ENCODE data around the gene ITFG1.
A peak's percentile ranks its signal among the peaks of the same experiment; 100 is the strongest.
"Not testable (repeated sequence)": the region's sequence is repeated elsewhere in the genome, so short reads cannot be mapped to it uniquely, and the experiment has no call there.

The ITFG1 gene

DNA sequence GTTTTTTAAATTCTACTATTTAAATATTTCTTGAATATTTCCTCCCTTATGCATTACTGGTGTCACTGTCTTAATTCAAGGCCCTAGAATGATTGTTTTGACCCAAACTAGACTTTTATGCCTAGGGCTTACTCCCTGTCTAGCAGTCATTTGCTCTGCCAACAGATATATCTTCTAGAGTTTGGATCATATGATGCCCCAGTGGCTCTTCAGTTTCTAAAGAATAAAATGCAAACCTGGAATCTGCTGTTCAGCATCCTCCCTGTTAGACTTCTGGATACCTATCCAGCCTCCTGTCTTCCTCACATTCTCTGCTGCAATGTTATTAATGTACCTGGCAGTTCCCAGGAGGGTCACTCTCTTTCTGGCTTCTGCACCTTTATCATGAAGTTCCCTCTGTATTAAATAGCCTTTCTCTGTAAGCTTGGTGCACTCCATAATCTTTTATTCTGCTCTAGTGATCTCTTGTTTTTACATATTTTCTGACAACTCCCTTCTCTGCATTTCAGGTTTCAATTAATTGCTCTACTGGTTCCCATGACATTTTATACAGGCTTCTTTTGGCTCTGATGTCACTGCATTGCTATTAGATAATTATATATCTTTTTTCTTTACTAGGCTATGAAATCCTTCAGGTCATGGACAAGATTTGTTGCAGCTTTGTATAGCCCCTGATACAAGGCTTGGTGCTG is 15.9 kb upstream of the ITFG1 start:
- H3K4me3 ChIP-seq (ENCODE audit: low read length): no peak overlapping the region
- DNase-seq (ENCODE audit: low read depth, low spot score): no peak

DNA sequence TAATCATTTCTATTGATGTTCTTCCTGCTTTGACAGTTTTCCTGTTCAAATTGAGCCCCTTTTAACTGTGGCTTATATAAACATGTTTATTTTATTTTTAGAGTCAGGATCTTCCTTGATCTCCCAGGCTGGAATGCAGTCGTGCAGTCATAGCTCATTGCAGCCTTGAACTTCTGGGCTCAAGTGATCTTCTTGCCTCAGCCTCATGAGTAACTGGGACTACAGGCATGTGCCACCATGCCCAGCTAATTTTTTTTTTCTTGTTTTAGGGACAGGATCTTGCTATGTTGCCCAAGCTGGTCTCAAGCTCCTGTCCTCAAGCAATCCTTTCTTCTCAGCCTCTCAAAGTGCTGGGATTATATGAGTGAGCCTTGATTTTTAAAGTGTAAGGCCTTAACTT is 14.9 kb upstream of the ITFG1 start:
- no peak overlapping the region for H3K4me3 ChIP-seq (ENCODE audit: low read length)
- DNase-seq (ENCODE audit: low read depth, low spot score): no peak

DNA sequence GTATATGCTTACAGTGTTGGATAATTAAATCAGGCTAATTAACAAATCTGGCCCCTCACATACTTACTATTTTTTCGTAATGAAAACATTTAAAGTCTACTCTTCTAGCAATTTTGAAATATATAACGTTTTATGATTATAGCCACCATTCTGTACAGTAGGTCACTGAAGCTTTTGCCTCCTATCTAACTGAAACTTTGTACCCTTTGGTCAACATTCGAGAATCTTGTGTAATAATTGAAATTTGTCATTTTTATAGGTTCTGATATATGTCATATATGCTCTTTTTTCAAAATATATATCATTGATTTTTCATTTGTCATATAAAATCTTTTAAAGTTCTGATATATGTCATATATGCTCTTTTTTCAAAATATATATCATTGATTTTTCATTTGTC is 12.9 kb upstream of the ITFG1 start:
- DNase-seq (ENCODE audit: low read depth, low spot score): no peak
- no peak overlapping the region for H3K4me3 ChIP-seq (ENCODE audit: low read length)

DNA sequence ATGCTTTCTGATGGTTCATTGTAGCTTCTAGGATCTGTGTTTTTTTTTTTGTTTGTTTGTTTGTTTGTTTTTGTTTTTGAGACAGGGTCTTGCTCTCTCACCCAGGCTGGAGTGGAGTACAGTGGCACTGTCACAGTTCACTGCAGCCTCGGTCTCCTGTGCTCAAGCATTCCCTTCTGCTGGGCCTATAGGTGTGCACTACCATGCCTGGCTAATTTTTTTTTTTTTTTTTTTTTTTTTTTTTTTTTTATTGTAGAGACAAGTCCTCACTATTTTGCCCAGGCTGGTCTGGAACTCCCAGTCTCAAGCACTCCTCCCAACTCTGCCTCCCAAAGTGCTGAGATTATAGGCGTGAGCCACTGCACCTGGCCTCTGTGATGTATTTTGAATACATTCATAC is 12.1 kb upstream of the ITFG1 start:
- not testable (repeated sequence) for H3K4me3 ChIP-seq (ENCODE audit: low read length); DNase-seq (ENCODE audit: low read depth, low spot score)

DNA sequence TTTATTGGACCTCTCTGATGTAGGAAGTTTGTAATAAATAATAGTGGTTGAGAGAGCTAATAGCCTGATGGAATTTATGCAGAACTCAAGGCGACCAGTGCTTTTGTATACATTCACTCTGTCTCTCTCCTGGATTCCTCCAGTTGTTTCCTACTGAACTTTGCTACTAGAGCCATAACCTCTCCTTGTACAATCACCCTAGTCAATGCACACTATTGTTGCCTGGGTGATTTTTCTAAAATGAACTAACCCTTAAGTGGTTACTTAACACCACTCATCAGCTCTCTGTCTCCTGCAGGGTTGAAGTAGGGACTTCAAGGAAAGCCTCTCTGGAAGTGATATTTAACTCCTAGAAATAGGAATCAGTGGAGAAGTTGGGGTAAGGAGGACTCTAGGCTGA is 9.9 kb upstream of the ITFG1 start:
- DNase-seq (ENCODE audit: low read depth, low spot score): no peak
- H3K4me3 ChIP-seq (ENCODE audit: low read length): no peak overlapping the region

DNA sequence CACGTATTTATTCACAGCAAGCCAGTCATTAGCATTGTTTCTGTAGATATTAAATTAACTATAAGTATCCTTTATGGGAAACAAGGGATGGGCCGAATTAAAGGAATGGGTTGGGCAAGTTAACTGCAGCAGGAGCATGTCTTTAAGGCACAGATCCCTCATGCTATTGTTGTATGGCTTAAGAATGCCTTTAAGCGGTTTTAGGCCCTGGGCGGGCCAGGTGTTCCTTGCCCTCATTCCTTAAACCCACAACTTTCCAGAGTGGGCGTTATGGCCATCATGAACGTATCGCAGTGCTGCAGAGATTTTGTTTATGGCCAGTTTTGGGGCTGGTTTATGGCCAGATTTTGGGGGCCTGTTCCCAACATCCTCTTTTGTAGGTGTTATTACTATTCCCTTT is 9.3 kb upstream of the ITFG1 start:
- no peak for DNase-seq (ENCODE audit: low read depth, low spot score)

DNA sequence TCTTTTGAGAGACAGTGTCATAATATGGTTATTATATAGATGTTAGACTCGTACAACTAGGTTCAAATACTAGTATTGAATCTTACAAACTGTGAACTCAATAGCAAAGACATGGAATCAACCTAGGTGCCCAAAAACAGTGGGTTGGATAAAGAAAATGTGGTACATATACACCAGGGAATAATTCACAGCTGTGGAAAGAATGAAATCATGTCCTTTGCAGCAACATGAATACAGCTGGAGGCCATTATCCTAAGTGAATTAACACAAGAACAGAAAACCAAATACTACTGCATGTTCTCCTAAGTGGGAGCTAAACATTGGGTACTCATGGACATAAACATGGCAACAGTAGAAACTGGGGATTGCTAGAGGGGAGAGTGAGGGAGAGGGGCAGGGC is 8.4 kb upstream of the ITFG1 start:
- no peak for DNase-seq (ENCODE audit: low read depth, low spot score)
- H3K4me3 ChIP-seq (ENCODE audit: low read length): no peak overlapping the region

More for the DNA sequence above, 9.3 kb upstream of the ITFG1 start:
- no peak overlapping the region for H3K4me3 ChIP-seq (ENCODE audit: low read length)

DNA sequence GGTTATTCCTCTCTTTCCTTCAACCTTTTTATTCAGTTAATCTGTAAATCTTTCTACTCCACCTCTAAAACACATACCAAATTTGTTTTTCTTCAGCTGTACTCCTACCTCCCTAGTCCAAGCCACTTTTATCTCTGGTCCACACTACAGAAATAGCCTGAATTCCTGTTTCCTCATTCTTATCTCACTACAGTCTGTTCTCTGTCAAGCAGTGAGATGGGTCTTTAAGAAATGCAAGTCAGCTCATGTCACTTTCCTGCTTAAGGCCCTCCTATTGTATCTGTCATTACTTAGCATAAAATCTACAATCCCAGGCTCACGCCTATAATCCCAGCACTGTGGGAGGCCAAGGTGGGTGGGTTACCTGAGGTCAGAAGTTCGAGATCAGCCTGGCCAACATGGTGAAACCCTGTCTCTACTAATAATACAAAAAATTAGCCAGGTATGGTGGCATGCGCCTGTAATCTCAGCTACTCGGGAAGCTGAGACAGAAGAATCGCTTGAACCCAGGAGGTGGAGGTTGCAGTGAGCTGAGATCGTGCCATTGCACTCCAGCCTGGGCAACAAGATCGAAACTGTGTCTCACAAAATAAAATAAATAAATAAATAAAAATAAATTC is 7.3 kb upstream of the ITFG1 start:
- not testable (repeated sequence) for DNase-seq (ENCODE audit: low read depth, low spot score)

DNA sequence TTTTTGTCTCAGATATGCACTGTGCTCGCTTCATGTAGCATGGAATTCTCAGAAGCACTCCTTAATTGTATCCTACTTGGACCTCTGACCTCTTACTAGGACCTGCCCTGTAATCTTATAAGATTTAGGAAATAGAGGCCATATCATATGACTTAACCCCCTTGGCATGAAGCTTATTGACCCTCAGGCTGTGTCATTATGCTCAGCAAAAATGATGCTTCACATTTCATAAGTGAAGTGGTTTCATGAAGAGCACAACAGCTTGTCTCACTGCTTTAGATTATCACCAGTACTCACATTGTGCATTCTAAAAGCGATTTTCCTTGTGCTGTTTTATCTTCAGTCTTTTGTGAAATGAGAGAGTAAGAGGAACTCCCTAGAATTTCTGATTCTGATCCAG is 6.6 kb upstream of the ITFG1 start:
- DNase-seq (ENCODE audit: low read depth, low spot score): no peak
- H3K4me3 ChIP-seq (ENCODE audit: low read length): no peak overlapping the region

More for the DNA sequence above, 7.3 kb upstream of the ITFG1 start:
- not testable (repeated sequence) for H3K4me3 ChIP-seq (ENCODE audit: low read length)

DNA sequence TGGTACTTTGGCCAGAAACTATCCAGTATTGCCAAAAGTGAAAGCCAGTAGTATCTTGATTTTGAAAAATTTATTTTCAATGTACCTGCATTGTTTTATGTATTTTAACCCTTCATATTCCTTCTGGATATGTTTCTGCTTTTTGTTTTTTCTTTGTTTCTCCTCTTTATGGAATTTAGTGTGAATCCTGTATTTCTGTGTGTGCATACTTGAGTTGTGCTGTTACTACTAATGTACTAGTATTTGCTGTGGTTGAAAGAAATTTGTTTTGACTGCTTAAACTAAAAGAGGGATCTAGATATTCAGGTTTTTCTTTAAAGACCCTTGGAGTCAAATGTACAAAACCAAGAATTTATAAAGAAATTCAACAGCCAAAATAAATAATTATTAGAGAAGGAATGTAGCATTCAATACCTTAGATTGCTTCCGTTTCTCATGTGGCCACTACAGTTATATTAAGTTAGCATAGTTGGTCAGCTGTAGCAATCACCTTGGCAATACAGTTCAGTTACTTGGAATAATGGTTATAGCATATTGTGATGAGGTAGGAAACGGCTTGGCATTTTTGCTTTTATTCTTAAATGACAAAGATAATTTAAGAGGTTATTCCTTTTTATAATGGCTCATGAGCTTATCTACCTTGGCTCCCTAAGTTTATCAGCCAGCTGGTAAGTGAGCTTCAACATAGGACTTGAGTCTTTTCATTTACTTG is 5.2 kb upstream of the ITFG1 start:
- no peak overlapping the region for H3K4me3 ChIP-seq (ENCODE audit: low read length)
- no peak for DNase-seq (ENCODE audit: low read depth, low spot score)

DNA sequence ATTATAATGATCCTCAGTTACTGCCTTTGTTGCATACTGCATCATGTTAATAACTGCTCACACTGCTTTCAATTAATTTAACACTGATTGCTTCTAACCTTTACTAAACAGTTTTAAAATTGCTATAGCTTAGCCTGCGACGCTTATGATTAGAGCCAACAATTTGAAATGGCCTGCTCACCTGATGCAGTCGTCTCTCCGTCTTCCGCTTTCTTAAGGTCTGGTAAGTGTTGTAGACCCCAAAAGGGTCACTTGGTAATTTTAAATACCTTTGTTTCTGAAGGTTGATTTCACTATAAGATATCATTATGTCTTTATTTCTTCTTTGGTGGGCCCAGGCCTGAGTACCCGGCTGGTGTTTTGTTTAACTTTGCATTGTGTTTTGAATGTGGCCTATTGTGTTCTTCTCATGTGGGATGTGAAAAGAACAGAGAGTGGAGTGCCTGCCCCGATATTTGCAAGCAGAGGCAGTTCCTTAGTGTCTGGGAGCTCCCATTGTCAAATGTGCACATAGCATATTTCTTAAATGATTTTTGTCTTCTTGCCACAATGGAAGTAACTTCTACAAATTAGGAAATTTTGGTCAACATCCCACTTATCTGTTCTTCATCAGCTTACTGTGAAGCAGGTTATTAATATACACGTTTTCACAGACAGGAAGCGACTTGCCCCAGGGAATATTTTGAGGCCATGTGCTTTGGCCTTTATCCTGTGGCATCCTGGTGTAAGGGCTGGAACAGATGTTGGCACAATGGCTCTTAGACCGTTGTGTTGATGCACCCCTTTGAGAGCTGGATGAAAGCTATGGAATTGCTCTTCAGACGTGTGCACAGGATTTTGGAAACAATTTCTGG is 3.1 kb upstream of the ITFG1 start:
- DNase-seq (ENCODE audit: low read depth, low spot score): no peak
- H3K4me3 ChIP-seq (ENCODE audit: low read length): no peak overlapping the region

DNA sequence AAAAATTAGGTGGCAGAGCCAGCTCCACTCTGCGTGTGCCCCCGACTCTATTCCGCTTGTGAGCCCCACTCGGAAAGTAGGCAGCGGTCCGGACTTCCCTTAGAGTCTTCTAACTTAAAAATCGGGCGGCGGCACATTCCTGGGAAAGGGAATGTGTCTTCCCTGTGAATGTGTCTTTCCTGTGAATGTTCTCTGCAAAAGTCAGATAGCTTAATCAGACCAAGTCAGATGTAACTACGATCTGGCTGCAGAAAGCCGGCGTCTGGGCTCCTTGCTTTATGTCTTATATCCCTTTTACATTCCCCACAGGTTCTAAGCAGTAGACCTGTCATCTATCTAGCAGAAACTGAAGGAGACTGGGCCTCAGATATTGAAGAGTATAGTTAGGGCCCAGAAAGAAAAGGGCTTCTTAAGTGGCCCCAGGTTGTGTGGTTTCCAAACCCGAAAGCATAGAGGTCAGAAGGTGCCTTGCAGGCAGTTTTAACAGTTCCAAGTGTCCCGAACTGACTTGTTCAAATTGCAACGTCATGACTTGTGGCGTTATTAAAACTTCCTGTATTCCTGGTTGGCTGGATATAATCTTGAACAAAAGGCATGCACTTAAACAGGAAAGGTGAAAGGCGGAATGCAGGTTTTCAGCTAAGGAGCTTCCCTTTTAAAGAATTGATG is 869 bp upstream of the ITFG1 start:
- peak overlapping the region; percentile 99 for H3K4me3 ChIP-seq (ENCODE audit: low read length)
- peak; percentile 47 for DNase-seq (ENCODE audit: low read depth, low spot score)

DNA sequence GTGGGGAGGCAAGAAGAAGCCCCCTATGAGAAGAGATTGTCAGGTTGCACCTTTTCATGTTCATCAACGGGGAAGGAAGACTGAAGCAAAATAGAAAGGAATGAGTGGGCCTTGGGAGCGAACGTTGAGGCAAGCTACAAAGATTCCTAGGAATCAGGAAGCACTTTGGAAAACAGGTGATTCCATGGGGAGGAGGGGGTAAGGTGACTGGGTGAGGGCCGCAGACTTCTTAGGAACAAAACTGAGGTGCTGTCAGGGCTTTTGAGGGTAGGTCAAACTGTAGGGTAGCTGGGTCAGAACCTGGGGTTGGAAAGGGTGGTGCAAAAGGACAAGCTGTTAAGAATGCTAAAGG is 528 bp downstream of the ITFG1 start:
- peak overlapping the region; percentile 99 for H3K4me3 ChIP-seq (ENCODE audit: low read length)
- DNase-seq (ENCODE audit: low read depth, low spot score): no peak

DNA sequence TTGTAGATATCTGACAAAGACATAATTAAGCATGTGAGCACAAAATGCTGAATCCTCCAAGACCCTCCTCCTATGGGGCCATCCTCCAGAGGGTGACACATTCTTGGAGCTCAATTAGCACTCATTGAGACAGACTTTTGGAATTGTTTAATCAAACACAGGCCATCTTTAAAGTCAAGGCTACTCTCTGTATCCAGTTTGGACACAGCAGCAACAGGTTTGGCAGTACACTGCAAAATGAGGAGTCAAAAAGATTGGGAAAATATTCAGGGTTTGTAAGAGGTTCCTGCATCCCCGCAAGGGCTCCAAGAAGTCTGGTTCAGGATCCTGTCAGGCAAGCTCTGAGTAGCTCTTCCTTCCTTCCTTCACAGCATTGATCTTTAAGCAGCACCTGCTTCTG is 1.3 kb downstream of the ITFG1 start:
- peak overlapping the region; percentile 99 for H3K4me3 ChIP-seq (ENCODE audit: low read length)
- no peak for DNase-seq (ENCODE audit: low read depth, low spot score)

DNA sequence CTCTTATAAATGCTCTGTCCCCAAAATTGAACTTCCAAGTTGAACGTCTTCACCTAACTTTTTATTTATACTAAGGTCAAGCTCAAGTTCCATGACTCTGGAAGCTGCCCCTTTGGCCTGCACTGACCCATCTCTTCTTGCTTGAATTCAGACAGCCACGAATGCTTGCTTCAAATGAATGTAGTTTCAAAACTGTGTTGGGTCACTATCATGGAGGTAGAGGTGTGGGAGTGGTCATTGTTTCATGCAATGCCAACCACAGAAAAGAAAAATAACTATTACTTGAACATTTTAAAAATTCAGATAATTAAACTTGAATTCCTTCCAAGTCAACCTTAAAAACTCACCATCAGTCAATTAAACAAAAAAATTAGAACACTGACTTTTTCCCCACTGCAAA is 2.5 kb downstream of the ITFG1 start:
- no peak overlapping the region for H3K4me3 ChIP-seq (ENCODE audit: low read length)
- no peak for DNase-seq (ENCODE audit: low read depth, low spot score)

DNA sequence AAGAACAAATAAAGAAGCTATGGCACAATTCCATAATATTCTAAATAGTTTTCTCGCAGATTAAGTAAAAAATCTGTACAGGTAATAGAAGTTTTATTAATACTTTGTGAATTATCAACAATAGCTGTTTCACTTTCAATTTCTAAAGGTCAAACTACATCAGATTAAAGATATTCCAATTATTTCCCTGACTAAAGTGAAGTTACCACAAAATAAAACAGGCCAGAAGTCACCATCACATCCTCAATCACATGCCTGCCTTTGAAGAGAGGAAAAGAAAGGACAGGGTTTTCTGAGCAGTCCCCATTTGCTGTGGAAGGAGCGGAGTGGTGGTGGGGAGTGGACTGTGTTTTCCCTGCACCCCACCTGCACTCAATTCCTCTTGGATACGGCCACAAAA is 11.1 kb downstream of the ITFG1 start:
- no peak for DNase-seq (ENCODE audit: low read depth, low spot score)
- H3K4me3 ChIP-seq (ENCODE audit: low read length): no peak overlapping the region

DNA sequence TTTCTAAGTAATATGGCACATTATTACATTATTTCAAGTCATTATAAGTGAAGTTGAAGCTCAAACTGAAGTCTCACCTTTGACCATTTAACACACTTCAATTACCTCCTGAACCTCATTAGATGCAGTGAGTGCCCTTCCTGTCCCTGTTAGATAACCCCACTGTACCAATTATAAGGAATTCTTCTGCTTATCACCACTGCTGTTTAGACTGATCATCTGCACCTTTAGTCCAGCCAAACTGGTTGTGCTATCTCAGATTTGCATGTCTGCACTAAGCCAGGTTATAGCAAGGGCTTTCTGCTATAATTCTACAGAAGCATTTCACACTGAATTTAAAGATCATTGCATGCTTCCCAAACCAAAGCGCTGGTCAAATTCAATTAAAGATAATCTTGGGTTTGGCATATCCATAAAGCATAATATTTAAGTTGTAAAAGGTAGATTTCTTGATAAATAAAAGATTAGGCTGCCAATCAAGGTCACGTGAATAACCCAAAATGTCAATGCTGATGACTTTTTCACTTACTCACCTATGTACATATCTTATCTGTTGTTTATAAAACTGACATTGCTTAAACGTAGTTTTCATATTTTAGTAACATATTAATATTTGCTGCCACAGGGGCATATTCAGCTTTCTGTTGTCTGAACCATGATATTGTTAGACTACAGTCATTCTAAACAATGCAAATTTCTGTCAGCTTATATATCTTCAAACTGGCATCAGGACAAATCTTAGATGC is 11.9 kb downstream of the ITFG1 start:
- no peak overlapping the region for H3K4me3 ChIP-seq (ENCODE audit: low read length)
- no peak for DNase-seq (ENCODE audit: low read depth, low spot score)

DNA sequence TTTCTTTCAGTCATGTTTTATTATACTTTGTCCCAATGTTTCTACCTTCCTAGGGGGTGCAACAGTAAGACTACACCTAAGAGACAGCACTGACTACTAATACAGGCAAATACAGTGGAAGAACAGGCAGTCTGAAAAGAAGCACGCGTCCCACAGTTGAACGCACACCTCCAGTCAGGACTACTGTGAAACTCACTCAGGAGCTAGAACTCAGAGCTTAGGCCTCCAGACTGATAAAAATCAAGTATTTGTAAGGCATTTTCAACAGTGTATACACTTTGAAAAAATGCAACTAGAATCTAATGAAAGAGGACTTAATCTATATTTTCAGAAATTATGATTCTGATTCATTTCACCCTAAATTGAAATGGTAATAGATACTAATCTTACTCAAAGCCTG is 14.4 kb downstream of the ITFG1 start:
- no peak overlapping the region for H3K4me3 ChIP-seq (ENCODE audit: low read length)
- DNase-seq (ENCODE audit: low read depth, low spot score): no peak

DNA sequence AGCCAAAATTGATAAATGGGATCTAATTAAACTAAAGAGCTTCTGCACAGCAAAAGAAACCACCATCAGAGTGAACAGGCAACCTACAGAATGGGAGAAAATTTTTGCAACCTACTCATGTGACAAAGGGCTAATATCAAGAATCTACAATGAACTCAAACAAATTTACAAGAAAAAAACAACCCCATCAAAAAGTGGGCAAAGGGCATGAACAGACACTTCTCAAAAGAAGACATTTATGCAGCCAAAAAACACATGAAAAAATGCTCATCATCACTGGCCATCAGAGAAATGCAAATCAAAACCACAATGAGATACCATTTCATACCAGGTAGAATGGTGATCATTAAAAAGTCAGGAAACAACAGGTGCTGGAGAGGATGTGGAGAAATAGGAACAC is 18.0 kb downstream of the ITFG1 start:
- DNase-seq (ENCODE audit: low read depth, low spot score); H3K4me3 ChIP-seq (ENCODE audit: low read length): not testable (repeated sequence)
